H9 (cell line): Measurements from ENCODE around the gene VEZF1. TPM values are rescaled to one million over a fixed set of nuclear protein-coding genes. Genes with fewer than 3 reads are reported as not detected.

Source experiments
- DNase-seq: peaks from one replicate; pipeline ENCODE4 v3.0.0-alpha.2; 2017
- H2AFZ ChIP-seq: one replicate; pipeline ENCODE4 v1.6.1; 2013; ENCODE audit warnings: mild to moderate bottlenecking, low read length, control low read depth, moderate library complexity
- H2AK5ac ChIP-seq: 2 replicates; pipeline ENCODE4 v1.6.1; 2013; ENCODE audit warnings: low read length, control low read depth, mixed read lengths; ENCODE audit not compliant: insufficient read length
- H2BK120ac ChIP-seq: one replicate; pipeline ENCODE4 v1.6.1; 2013; ENCODE audit warnings: low read depth, mild to moderate bottlenecking, low read length, control low read depth, inconsistent platforms; ENCODE audit not compliant: poor library complexity, severe bottlenecking
- H2BK12ac ChIP-seq: 2 replicates; pipeline ENCODE4 v1.6.1; 2013; ENCODE audit warnings: low read length, control low read depth, mixed read lengths, low read depth; ENCODE audit not compliant: insufficient read length
- H2BK15ac ChIP-seq: 2 replicates; pipeline ENCODE4 v1.6.1; 2013; ENCODE audit warnings: low read depth, low read length, control low read depth
- H2BK20ac ChIP-seq: one replicate; pipeline ENCODE4 v1.6.1; 2013; ENCODE audit warnings: low read depth, mild to moderate bottlenecking, low read length, control low read depth, inconsistent platforms; ENCODE audit not compliant: poor library complexity, severe bottlenecking
- H2BK5ac ChIP-seq: 2 replicates; pipeline ENCODE4 v1.6.1; 2013; ENCODE audit warnings: low read length, control low read depth, mixed read lengths; ENCODE audit not compliant: insufficient read length
- H3K14ac ChIP-seq: 2 replicates; pipeline ENCODE4 v1.6.1; 2013; ENCODE audit warnings: low read length, control low read depth; ENCODE audit not compliant: insufficient read depth
- H3K18ac ChIP-seq: 2 replicates; pipeline ENCODE4 v1.6.1; 2013; ENCODE audit warnings: low read depth, mild to moderate bottlenecking, mixed read lengths, low read length, control low read depth; ENCODE audit not compliant: insufficient read length
- H3K23ac ChIP-seq: 2 replicates; pipeline ENCODE4 v1.6.1; 2013; ENCODE audit warnings: low read length, control low read depth, mixed read lengths, low read depth; ENCODE audit not compliant: insufficient read length
- H3K23me2 ChIP-seq: 2 replicates; pipeline ENCODE4 v1.6.1; 2013; ENCODE audit warnings: low read depth, mild to moderate bottlenecking, mixed read lengths, low read length, control low read depth; ENCODE audit not compliant: insufficient read length, poor library complexity, severe bottlenecking
- H3K27ac ChIP-seq: 2 replicates; pipeline ENCODE4 v1.5.1; 2013; ENCODE audit warnings: low read length, control low read depth, mixed read lengths, low read depth; ENCODE audit not compliant: insufficient read length
- H3K27me3 ChIP-seq: 2 replicates; pipeline ENCODE4 v1.6.1; 2013; ENCODE audit warnings: low read length, control low read depth, inconsistent platforms; ENCODE audit not compliant: insufficient read depth
- H3K4ac ChIP-seq: 2 replicates; pipeline ENCODE4 v1.6.1; 2013; ENCODE audit warnings: low read depth, mild to moderate bottlenecking, control low read depth, inconsistent platforms, low read length, moderate library complexity
- H3K4me1 ChIP-seq: 2 replicates; pipeline ENCODE4 v1.6.1; 2013; ENCODE audit warnings: low read length, control low read depth, inconsistent platforms; ENCODE audit not compliant: insufficient read depth
- H3K4me2 ChIP-seq: 2 replicates; pipeline ENCODE4 v1.6.1; 2013; ENCODE audit warnings: low read length, control low read depth, mixed read lengths; ENCODE audit not compliant: insufficient read length, insufficient read depth
- H3K56ac ChIP-seq: 2 replicates; pipeline ENCODE4 v1.6.1; 2013; ENCODE audit warnings: low read depth, mild to moderate bottlenecking, mixed read lengths, low read length, control low read depth; ENCODE audit not compliant: insufficient read length
- H3K79me1 ChIP-seq: 2 replicates; pipeline ENCODE4 v1.6.1; 2013; ENCODE audit warnings: low read depth, mild to moderate bottlenecking, moderate library complexity, low read length, control low read depth, inconsistent platforms; ENCODE audit not compliant: insufficient read depth, poor library complexity, severe bottlenecking
- H3K79me2 ChIP-seq: 2 replicates; pipeline ENCODE4 v1.6.1; 2013; ENCODE audit warnings: low read length, control low read depth, inconsistent platforms; ENCODE audit not compliant: insufficient read depth
- H3K9ac ChIP-seq: 2 replicates; pipeline ENCODE4 v1.6.1; 2013; ENCODE audit warnings: low read length, control low read depth, mixed read lengths; ENCODE audit not compliant: insufficient read length; ENCODE audit errors: extremely low read depth
- H3K9me3 ChIP-seq: one replicate; pipeline ENCODE4 v1.6.1; 2013; ENCODE audit warnings: low read depth, low read length, inconsistent platforms; ENCODE audit not compliant: control insufficient read depth
- H3T11ph ChIP-seq: one replicate; pipeline ENCODE4 v1.6.1; 2013; ENCODE audit warnings: mild to moderate bottlenecking, low read length, control low read depth, inconsistent platforms
- H4K20me1 ChIP-seq: one replicate; pipeline ENCODE4 v1.6.1; 2013; ENCODE audit not compliant: control insufficient read depth, insufficient read length, insufficient read depth
- H4K5ac ChIP-seq: 2 replicates; pipeline ENCODE4 v1.6.1; 2013; ENCODE audit warnings: low read depth, mild to moderate bottlenecking, mixed read lengths, low read length, control low read depth; ENCODE audit not compliant: insufficient read length
- H4K8ac ChIP-seq: replicated peaks from 2 replicates; pipeline ENCODE4 v1.6.1; 2013; ENCODE audit warnings: low read length, control low read depth, mixed read lengths, low read depth; ENCODE audit not compliant: insufficient read length
- H4K91ac ChIP-seq: 2 replicates; pipeline ENCODE4 v1.6.1; 2013; ENCODE audit warnings: low read depth, mild to moderate bottlenecking, moderate library complexity, mixed read lengths, low read length, control low read depth; ENCODE audit not compliant: insufficient read length
- H3K27ac Mint-ChIP-seq, 3 experiments: 2 replicates in 2 of 3; 3 replicates in 1 of 3; pipeline ENCODE4 v1.8.0; 2020 to 2021; ENCODE audit warnings: mixed read lengths in 3 of 3, mild to moderate bottlenecking in 1 of 3, moderate library complexity in 1 of 3
- H3K27me3 Mint-ChIP-seq: 2 replicates; pipeline ENCODE4 v1.8.0; 2021; ENCODE audit warnings: low read depth, mild to moderate bottlenecking, moderate library complexity, mixed read lengths
- H3K36me3 Mint-ChIP-seq, 3 experiments: 2 replicates in 2 of 3; 3 replicates in 1 of 3; pipeline ENCODE4 v1.8.0; 2020 to 2021; ENCODE audit warnings: low read depth in 3 of 3, mixed read lengths in 3 of 3; ENCODE audit not compliant: insufficient read depth in 1 of 3
- H3K4me1 Mint-ChIP-seq, 2 experiments: 2 replicates each; pipeline ENCODE4 v1.8.0; 2020; ENCODE audit warnings: mixed read lengths in 2 of 2
- H3K4me3 Mint-ChIP-seq, 2 experiments: 2 replicates in 1 of 2; 3 replicates in 1 of 2; pipeline ENCODE4 v1.8.0; 2020 to 2021; ENCODE audit warnings: mild to moderate bottlenecking in 2 of 2, mixed read lengths in 2 of 2, moderate library complexity in 1 of 2
- H3K9me3 Mint-ChIP-seq, 2 experiments: 2 replicates in 1 of 2; 3 replicates in 1 of 2; pipeline ENCODE4 v1.8.0; 2020; ENCODE audit warnings: mild to moderate bottlenecking in 2 of 2, mixed read lengths in 2 of 2, moderate library complexity in 1 of 2
- CTCF ChIP-seq: fragments of 200-600 bp; sonication (generic); conservative IDR thresholded peaks from 3 replicates; pipeline ENCODE4 v1.8.0; 2021; ENCODE audit warnings: antibody characterized with exemption, mild to moderate bottlenecking
- WGBS: extraction: QIAGEN DNeasy Blood & Tissue Kit; methylation state at CpG from one replicate; pipeline ENCODE4 v1.1.7; 2013; ENCODE audit warnings: missing lambda C conversion rate, low lambda C conversion rate, mixed read lengths; ENCODE audit not compliant: insufficient read length; ENCODE audit errors: extremely low coverage; 5-methylcytosine and 5-hydroxymethylcytosine counted together
- total RNA-seq: library from RNA; stranded (reverse); gene quantifications from 2 replicates; pipeline ENCODE4 v1.2.1, GENCODE V29; 2021

VEZF1 gene
- total RNA-seq, 1 experiment from 2014 or later: 58.1 TPM

- H3K36me3 Mint-ChIP-seq: peaks cover 15 to 30% (median 24%) of the 10 kb centered on the region in 3 experiments; a peak in 6 of 7 replicates
- Histone ChIP-seq H2BK12ac (no peak overlapping the region), H3K27me3 (no peaks in the 10 kb centered on the region), H4K20me1 (no peaks in the 10 kb centered on the region), H2BK20ac (no peak overlapping the region), H3K79me1 (no peaks in the 10 kb centered on the region), H3K79me2 (no peaks in the 10 kb centered on the region), H3K56ac (no peak overlapping the region), H3K18ac (no peak overlapping the region), H2BK5ac (no peak overlapping the region), H3K4me2 (no peak overlapping the region), H4K5ac (no peak overlapping the region), H2BK120ac (no peak overlapping the region), H3K9me3 (no peaks in the 10 kb centered on the region), H4K91ac (no peak overlapping the region), H3K27ac (no peak overlapping the region), H3T11ph (no peak overlapping the region), H4K8ac (no peak overlapping the region), H3K23ac (no peak overlapping the region), H3K23me2 (no peaks in the 10 kb centered on the region), H2AK5ac (no peak overlapping the region), H3K14ac (no peak overlapping the region), H3K4ac (no peak overlapping the region), H2AFZ (no peak overlapping the region), H2BK15ac (no peak overlapping the region), H3K9ac (no peak overlapping the region), H3K4me1 (peaks cover 2% of the 10 kb centered on the region; the same call in 1 of the 2 replicates)
- peaks cover 7 to 12% of the 10 kb centered on the region in 2 experiments for H3K4me1 Mint-ChIP-seq
- TF ChIP-seq CTCF: no peak
- WGBS: no CpG with 5 or more reads among the region's 4 CpGs
- H3K9me3 Mint-ChIP-seq: no peaks in the 10 kb centered on the region
- H3K27ac Mint-ChIP-seq: no peak overlapping the region; a peak in 1 of 7 replicates
- no peak for DNase-seq
- no peaks in the 10 kb centered on the region; the same call in 1 of the 2 replicates for H3K27me3 Mint-ChIP-seq
- no peak overlapping the region for H3K4me3 Mint-ChIP-seq
These were observed 17.3 kb downstream of the VEZF1 start for GRCh38 chr17:57970710-57971109.
